HG03108 (cell line): ENCODE results near the gene COL3A1.

ENCODE experiments used
- ATAC-seq: cut with Tn5 transposase; IDR thresholded peaks from one replicate; pipeline ENCODE4 v1.9.1; 2021; ENCODE audit warnings: moderate library complexity; ENCODE audit not compliant: unreplicated experiment

COL3A1 gene

GRCh38 chr2:188974164-188974563, at the start of gene COL3A1:
Gene COL3A1, plus strand, starts transcription at chr2:188974373. Its CDS starts 117 bp downstream, at chr2:188974490.
- no peak for ATAC-seq

DNA sequence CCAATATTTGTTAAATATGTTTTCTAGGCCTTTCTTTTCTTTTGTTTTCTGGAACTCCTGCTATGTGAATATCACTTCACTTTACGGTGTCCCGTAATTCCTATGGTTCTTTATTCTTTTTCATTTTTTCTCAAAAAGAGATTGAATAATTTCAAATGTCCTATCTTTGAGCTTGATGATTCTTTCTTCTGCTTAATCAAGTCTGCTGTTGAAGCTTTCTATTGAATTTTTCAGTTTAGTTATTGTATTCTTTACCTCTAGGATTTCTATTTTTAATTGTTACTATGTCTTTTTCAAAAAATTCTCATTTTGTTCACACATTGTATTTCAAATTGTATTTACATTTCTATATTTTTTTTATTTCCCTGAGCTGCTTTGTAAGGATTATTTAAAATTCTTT, 45.5 kb upstream of the COL3A1 start:
- no peak for ATAC-seq

- no peak for ATAC-seq
Measured at GRCh38 chr2:188931361-188931760, 42.8 kb upstream of the COL3A1 start.

- no peak for ATAC-seq
Measured at GRCh38 chr2:188937228-188938220, 36.6 kb upstream of the COL3A1 start.

DNA sequence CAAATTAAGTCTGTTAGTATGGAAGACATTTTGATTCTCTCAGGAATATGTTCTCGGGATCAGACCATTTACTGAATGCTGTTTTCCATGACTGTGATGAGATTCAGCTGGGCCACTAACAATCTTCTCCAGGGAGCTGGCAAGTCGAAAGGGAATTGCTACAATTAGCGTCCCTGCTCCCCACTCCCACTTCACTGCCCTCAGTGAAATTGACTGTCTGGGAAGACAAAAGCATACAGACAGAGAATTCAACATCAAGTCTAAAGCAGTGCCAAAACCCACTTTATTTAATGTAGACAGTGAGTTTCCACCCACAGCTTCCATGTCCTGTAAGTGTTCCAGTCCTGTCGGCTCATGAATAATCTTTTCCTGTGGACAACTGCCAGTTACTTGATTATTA, 34.0 kb upstream of the COL3A1 start:
- ATAC-seq, result no peak

- no peak for ATAC-seq
Measured at GRCh38 chr2:188944442-188944841, 29.7 kb upstream of the COL3A1 start.

- no peak for ATAC-seq
Measured at GRCh38 chr2:188949046-188949818, 24.9 kb upstream of the COL3A1 start.

DNA sequence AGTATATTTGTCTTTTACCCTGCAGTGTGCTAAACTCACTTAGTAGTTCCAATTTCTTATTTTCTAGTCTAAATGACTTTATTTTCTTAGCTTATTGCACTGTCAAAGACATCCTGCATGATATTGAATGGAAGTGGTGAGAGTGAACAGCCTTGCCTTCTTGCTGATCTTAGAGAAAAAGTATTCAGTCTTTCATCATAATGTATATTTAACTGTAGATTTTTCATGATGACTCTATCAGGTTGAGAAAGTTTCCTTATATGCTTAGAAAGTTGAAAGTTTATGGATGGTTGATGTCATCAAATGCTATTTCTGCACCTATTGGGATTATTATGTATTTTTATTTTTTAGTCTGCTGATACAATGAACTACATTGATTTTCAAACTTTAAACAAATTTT, 21.3 kb upstream of the COL3A1 start:
- ATAC-seq, result no peak

GRCh38 chr2:188956290-188956689, 17.9 kb upstream of the COL3A1 start:
- no peak for ATAC-seq

- ATAC-seq, result no peak
Measured at GRCh38 chr2:188956961-188957360, 17.2 kb upstream of the COL3A1 start.

DNA sequence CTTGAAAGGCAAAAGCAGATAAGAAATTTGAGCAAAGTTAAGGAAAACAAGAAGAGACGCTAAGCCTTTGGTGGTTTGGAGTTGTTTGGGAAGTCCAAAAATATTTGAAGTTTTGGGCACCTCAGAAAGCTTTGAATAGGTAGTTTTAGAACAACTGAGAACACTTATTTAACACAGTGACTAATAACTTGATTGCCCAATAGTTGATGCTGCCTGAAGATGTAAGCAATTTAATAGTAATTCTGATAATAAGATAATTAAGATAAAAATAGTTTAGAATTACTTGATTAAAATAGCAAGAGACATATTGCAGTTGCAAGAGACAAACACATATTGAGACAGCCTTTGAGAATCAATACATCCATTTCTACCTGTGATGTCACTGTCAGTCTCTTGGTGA, 16.5 kb upstream of the COL3A1 start:
- no peak for ATAC-seq

GRCh38 chr2:188963741-188964140, 10.4 kb upstream of the COL3A1 start:
- ATAC-seq, result no peak

DNA sequence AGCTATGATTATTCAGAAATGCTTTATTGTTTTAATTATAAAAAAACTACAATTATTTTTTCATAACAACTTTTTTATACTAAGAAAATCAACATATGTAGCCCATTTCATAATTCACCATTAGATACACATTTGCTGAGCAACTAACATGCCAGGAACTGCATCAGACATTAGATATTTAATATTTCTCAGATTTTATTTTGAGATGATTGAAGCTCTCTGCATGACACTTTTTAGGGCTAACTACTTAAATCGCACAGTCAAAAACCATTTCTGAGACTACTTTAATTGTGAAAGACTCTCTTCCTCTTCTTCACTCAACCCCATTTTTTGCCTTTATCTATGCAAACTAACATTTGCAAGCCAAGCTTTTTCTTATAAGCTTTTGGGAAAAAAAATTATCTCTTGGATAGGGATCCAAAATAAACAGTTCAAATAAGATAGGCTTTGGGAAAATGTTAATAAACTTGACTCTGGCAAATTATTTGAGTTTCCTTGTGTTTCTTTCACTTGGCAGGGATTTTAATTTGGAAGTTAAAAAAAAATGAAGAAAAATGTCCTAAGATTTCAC, 9.1 kb upstream of the COL3A1 start:
- ATAC-seq, result no peak

DNA sequence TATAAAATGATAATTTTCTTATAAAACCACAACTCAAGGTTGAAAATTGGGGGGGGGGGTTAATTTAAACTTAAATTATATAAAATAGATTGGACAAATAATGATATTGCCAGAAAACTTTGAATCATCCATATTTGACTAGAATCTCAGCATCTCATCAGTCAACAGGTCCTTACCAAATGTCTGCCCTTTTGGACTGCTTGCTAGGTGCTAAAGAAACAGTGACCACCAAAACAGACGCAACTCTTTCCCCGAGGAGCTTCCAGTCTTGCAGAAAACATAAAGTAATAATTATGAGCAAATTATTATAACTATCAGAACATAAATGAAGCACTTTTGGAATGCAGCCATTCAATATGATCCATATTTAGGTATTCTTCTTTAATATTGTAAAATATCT, 8.6 kb upstream of the COL3A1 start:
- ATAC-seq, result no peak

DNA sequence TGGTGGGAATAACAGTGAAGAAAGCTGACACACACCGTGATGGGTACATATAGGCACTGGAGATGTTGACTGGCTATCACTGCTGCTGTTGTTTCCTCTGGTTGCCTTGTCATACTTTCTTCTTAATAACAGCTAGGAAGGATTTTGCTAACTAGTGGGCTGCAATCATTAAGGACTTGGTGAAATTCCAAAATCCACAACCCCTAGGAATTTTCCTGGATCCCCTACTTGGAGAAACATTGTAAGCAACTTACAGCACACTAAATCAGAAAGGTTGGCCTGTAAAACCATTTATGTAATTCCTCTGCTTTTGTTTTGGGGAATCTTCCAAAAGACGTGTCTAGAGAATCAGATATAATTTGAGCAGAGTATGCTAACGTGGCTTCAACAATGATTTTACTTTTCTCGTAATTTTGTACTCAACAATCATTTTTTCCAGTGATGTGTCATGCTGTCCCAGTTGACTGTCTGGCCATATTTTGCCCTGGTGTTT, 8.0 kb upstream of the COL3A1 start:
- ATAC-seq, result no peak

DNA sequence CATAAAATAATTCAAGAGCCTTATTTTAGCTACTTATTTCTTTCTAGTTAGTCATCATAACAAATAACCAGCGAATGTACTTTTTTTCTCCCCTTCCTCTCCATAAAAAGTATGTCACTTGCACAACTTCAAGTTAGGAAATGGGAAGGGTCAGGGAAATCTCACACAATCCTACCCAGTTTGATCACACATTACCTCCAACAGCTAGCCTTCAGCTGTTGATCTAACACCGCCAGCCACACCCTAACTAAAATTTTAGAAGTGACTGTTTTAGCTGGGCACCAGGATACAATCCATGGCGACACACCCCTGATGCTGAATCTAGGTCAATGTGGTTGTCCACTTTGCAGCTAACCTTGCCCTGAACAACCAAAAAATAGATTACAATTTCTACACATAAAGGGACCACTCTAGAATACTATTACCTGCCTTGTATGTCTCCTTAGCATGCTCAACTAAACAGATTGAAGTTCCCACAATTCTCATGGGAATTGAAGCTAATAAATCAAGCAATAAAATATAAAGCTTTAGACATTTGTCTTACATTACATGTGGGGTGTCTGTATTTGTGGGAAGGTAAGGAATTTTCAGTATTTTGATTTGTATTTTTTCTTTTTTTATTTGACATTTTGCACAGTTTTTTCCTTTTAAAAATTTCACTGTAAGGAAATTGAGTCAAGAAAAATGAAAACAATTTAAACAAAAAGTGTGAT, 7.3 kb upstream of the COL3A1 start:
- no peak for ATAC-seq

GRCh38 chr2:188969236-188969635, 4.9 kb upstream of the COL3A1 start:
- ATAC-seq, result no peak

DNA sequence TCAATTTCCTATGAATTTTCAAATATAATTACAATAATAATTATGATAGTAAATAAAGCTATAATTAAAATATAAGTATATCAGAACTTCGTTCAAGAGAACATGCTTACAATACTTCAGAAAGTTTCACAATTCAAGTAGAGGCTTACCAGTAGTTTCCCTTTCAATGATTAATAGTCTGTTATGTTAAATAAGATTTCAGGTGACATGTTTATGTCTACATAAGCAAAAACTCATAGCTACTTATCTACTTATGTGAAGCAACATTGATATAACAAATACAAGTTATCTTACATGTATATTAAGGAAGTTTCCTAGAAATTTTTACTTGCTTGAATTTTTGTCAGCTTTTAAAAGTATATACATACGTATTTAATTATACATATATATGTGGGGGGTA, 4.5 kb upstream of the COL3A1 start:
- ATAC-seq, result no peak

GRCh38 chr2:188970211-188970610, 4.0 kb upstream of the COL3A1 start:
- no peak for ATAC-seq

- no peak for ATAC-seq
Measured at GRCh38 chr2:188971432-188971861, 2.7 kb upstream of the COL3A1 start.

GRCh38 chr2:188973641-188974040, 532 bp upstream of the COL3A1 start:
- no peak for ATAC-seq
